ENCODE data around the gene COX6B2. TPM values are rescaled to one million over a fixed set of nuclear protein-coding genes. Genes with fewer than 3 reads are reported as not detected.

The COX6B2 gene
- total RNA-seq, 1 donor from 2014 or later, result 0.72 TPM

- DNase-seq, result peak; percentile 73
These were observed 29.0 kb upstream of the COX6B2 start for GRCh38 chr19:55383279-55384130.

GRCh38 chr19:55382522-55383054 lies 28.1 kb upstream of the COX6B2 start:
- DNase-seq, result no peak

GRCh38 chr19:55382013-55382412 lies 27.5 kb upstream of the COX6B2 start:
- no peak for DNase-seq

- DNase-seq, result peak; percentile 96
These were observed 24.7 kb upstream of the COX6B2 start for GRCh38 chr19:55379174-55379573.

- peak; percentile 51 for DNase-seq
These were observed 23.0 kb upstream of the COX6B2 start for GRCh38 chr19:55377356-55378131.

GRCh38 chr19:55376241-55376933 lies 21.9 kb upstream of the COX6B2 start, which contains the start of gene TMEM190:
Gene TMEM190 (plus strand): TSS chr19:55376826. CDS start chr19:55376854, 28 bp downstream.
- no peak for DNase-seq

- no peak for DNase-seq
These were observed 19.7 kb upstream of the COX6B2 start for GRCh38 chr19:55373993-55374757.

GRCh38 chr19:55373306-55373992 lies 18.9 kb upstream of the COX6B2 start:
- DNase-seq, result no peak

- DNase-seq, result no peak
These were observed 18.0 kb upstream of the COX6B2 start for GRCh38 chr19:55372316-55373081.

- DNase-seq, result no peak
These were observed 15.9 kb upstream of the COX6B2 start, which contains the start of gene IL11 for GRCh38 chr19:55370305-55370988. Gene IL11 (minus strand): TSS chr19:55370463. CDS start chr19:55370310, 153 bp downstream.

- peak; percentile 51 for DNase-seq
These were observed 15.3 kb upstream of the COX6B2 start for GRCh38 chr19:55369653-55370304.

- peak; percentile 61 for DNase-seq
These were observed 14.4 kb upstream of the COX6B2 start for GRCh38 chr19:55368701-55369563.

GRCh38 chr19:55368106-55368505 lies 13.6 kb upstream of the COX6B2 start:
- DNase-seq, result no peak

- DNase-seq, result no peak
These were observed 12.3 kb upstream of the COX6B2 start for GRCh38 chr19:55366790-55367189.

GRCh38 chr19:55365964-55366363 lies 11.4 kb upstream of the COX6B2 start:
- no peak for DNase-seq

- DNase-seq, result no peak
These were observed 10.7 kb upstream of the COX6B2 start for GRCh38 chr19:55365245-55365644.

GRCh38 chr19:55362990-55363716 lies 8.6 kb upstream of the COX6B2 start, which contains the start of gene GARIN5B:
Gene GARIN5B (minus strand): TSS chr19:55363260. CDS start chr19:55363066, 194 bp downstream.
- no peak for DNase-seq

Measured in tongue (tissue), 2 donors.